ENCODE results near the gene RNF181.

DNA sequence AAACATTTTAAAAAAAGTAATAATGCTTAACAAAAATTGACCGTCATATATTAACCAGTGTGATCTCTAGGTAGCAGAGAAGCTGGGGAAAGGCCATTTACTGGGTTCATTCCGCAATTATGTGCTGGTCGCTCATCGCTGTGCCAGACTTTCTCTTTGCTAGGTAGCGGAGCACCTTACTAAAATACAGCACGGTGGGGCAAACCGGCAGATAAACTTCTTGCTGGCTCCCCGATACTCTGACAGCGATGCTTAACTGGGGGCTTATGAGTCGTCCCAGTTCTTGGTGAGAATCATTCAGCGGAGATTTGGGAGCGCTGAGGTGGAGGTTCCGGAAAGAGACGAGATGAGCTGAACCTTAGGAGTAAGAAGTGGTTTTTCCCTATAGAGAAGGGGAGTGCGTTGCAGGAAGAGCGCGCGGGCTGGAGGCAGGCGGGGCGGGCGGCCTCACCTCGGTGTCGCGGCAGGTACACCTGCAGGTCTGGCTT lies 15.7 kb downstream of the RNF181 start:
- TF ChIP-seq REST (IDR thresholded peaks at IDR 0.05; ENCODE audit: insufficient read depth in 1 of 2, low read depth in 2 of 2, low read length in 2 of 2) (no peak), POLR2AphosphoS5 (IDR thresholded peaks at IDR 0.05; ENCODE audit: low read depth, low read length) (no peak), TAF1 (IDR thresholded peaks at IDR 0.05; ENCODE audit: borderline replicate concordance, insufficient read depth, low read length) (no peak)

Measured in PFSK-1 (cell line).